HEK293 (cell line): ENCODE measurements around the gene PRKG1.

Source experiments
- CTCF ChIA-PET: fragments of 350-600 bp; formaldehyde crosslinking; extraction: SDS; loops from one replicate; lab custom pipeline; 2021; ENCODE audit warnings: antibody characterized with exemption; lab: Yijun Ruan, JAX
- POLR2A ChIA-PET: fragments of 300-600 bp; formaldehyde crosslinking; extraction: SDS; loops from one replicate; lab custom pipeline; 2020; ENCODE audit warnings: antibody characterized with exemption, inconsistent platforms; lab: Yijun Ruan, JAX
- H3K27ac ChIP-seq: fragments of 200-500 bp; sonication (Bioruptor generic); 2 replicates; pipeline ENCODE4 v1.5.1; 2014; ENCODE audit warnings: low read depth, low read length, control low read depth, inconsistent platforms; ENCODE audit errors: extremely low read depth
- H3K36me3 ChIP-seq, 2 experiments: fragments of 200-500 bp in 1 of 2; sonication (Bioruptor generic) in 1 of 2; 1 replicate in 1 of 2; 2 replicates in 1 of 2; pipeline ENCODE4 v1.5.1; 2014 to 2017; ENCODE audit warnings: inconsistent platforms in 2 of 2, low read length in 2 of 2; ENCODE audit not compliant: control insufficient read depth in 2 of 2, insufficient read depth in 1 of 2
- H3K4me1 ChIP-seq: fragments of 200-500 bp; sonication (Bioruptor generic); 2 replicates; pipeline ENCODE4 v1.5.1; 2014; ENCODE audit warnings: mild to moderate bottlenecking, low read length, inconsistent platforms; ENCODE audit not compliant: control insufficient read depth, insufficient read depth
- H3K4me3 ChIP-seq: 2 replicates; pipeline ENCODE4 v1.5.1; 2011; ENCODE audit warnings: low read depth, mild to moderate bottlenecking, control low read depth, low read length, moderate library complexity
- H3K9me3 ChIP-seq: fragments of 200-500 bp; sonication (Bioruptor generic); 2 replicates; pipeline ENCODE4 v1.5.1; 2014; ENCODE audit warnings: low read depth, low read length, inconsistent platforms; ENCODE audit not compliant: control insufficient read depth, insufficient read depth
- AEBP2 ChIP-seq: fragments of 450-650 bp; formaldehyde crosslinking; IDR thresholded peaks from 2 replicates; pipeline ENCODE4 v1.5.1; 2016; ENCODE audit warnings: missing biosample characterization, missing genetic modification characterization, borderline replicate concordance
- KLF10 ChIP-seq: fragments of 450-650 bp; IDR thresholded peaks from 2 replicates; pipeline ENCODE4 v1.5.1; 2018; ENCODE audit warnings: missing biosample characterization, mild to moderate bottlenecking, missing genetic modification characterization
- MEIS1 ChIP-seq: sonication (generic); formaldehyde crosslinking; IDR thresholded peaks from 2 replicates; pipeline ENCODE4 v1.8.1; 2022; ENCODE audit warnings: missing genetic modification reagents, mild to moderate bottlenecking, borderline replicate concordance
- REPIN1 ChIP-seq: fragments of 450-650 bp; formaldehyde crosslinking; IDR thresholded peaks from 2 replicates; pipeline ENCODE4 v1.5.1; 2017; ENCODE audit warnings: missing biosample characterization, missing genetic modification characterization, low read depth
- REST ChIP-seq: fragments of 450-650 bp; formaldehyde crosslinking; IDR thresholded peaks from 2 replicates; pipeline ENCODE4 v1.5.1; 2016; ENCODE audit warnings: missing biosample characterization, missing genetic modification characterization
- ZBTB21 ChIP-seq: fragments of 450-650 bp; formaldehyde crosslinking; IDR thresholded peaks from 2 replicates; pipeline ENCODE4 v1.5.1; 2017; ENCODE audit warnings: missing biosample characterization, missing genetic modification characterization
- ZBTB26 ChIP-seq: fragments of 450-650 bp; formaldehyde crosslinking; optimal IDR thresholded peaks from 2 replicates; pipeline ENCODE3; 2016; ENCODE audit warnings: missing biosample characterization, mild to moderate bottlenecking, missing genetic modification characterization
- ZBTB49 ChIP-seq: fragments of 450-650 bp; formaldehyde crosslinking; IDR thresholded peaks from 2 replicates; pipeline ENCODE4 v1.5.1; 2016; ENCODE audit warnings: missing biosample characterization, missing genetic modification characterization, low read depth
- ZNF114 ChIP-seq: fragments of 450-650 bp; formaldehyde crosslinking; IDR thresholded peaks from 2 replicates; pipeline ENCODE4 v1.5.0; 2017; ENCODE audit warnings: missing biosample characterization, missing genetic modification characterization
- ZNF121 ChIP-seq: fragments of 450-650 bp; formaldehyde crosslinking; IDR thresholded peaks from 2 replicates; pipeline ENCODE4 v1.5.1; 2016; ENCODE audit warnings: missing biosample characterization, missing genetic modification characterization
- ZNF26 ChIP-seq: fragments of 450-650 bp; formaldehyde crosslinking; IDR thresholded peaks from 2 replicates; pipeline ENCODE4 v1.5.1; 2016; ENCODE audit warnings: missing biosample characterization, missing genetic modification characterization
- ZNF366 ChIP-seq: fragments of 450-650 bp; formaldehyde crosslinking; conservative IDR thresholded peaks from 2 replicates; pipeline ENCODE4 v1.5.1; 2016; ENCODE audit warnings: missing biosample characterization, missing genetic modification characterization
- ZNF416 ChIP-seq: fragments of 450-650 bp; formaldehyde crosslinking; IDR thresholded peaks from 2 replicates; pipeline ENCODE4 v1.5.1; 2016; ENCODE audit warnings: missing biosample characterization, missing genetic modification characterization
- ZNF433 ChIP-seq: fragments of 450-650 bp; formaldehyde crosslinking; IDR thresholded peaks from 2 replicates; pipeline ENCODE4 v1.5.1; 2016; ENCODE audit warnings: missing biosample characterization, missing genetic modification characterization, low read depth
- ZNF488 ChIP-seq: fragments of 450-650 bp; formaldehyde crosslinking; IDR thresholded peaks from 2 replicates; pipeline ENCODE4 v1.5.1; 2016; ENCODE audit warnings: missing biosample characterization, missing genetic modification characterization
- ZNF510 ChIP-seq: fragments of 450-650 bp; formaldehyde crosslinking; IDR thresholded peaks from 2 replicates; pipeline ENCODE4 v1.5.1; 2018; ENCODE audit warnings: mild to moderate bottlenecking, missing genetic modification characterization, missing biosample characterization; ENCODE audit not compliant: insufficient replicate concordance
- ZNF513 ChIP-seq: fragments of 450-650 bp; IDR thresholded peaks from 2 replicates; pipeline ENCODE4 v1.5.1; 2018; ENCODE audit warnings: missing biosample characterization, missing genetic modification characterization
- ZNF529 ChIP-seq: fragments of 450-650 bp; formaldehyde crosslinking; IDR thresholded peaks from 2 replicates; pipeline ENCODE4 v1.5.1; 2017; ENCODE audit warnings: missing genetic modification characterization, missing biosample characterization; ENCODE audit not compliant: insufficient replicate concordance
- ZNF558 ChIP-seq: fragments of 450-650 bp; formaldehyde crosslinking; IDR thresholded peaks from 2 replicates; pipeline ENCODE4 v1.5.1; 2016; ENCODE audit warnings: missing biosample characterization, missing genetic modification characterization
- ZNF560 ChIP-seq: fragments of 450-650 bp; formaldehyde crosslinking; IDR thresholded peaks from 2 replicates; pipeline ENCODE4 v1.5.1; 2017; ENCODE audit warnings: missing biosample characterization, missing genetic modification characterization, borderline replicate concordance
- ZNF747 ChIP-seq: fragments of 450-650 bp; formaldehyde crosslinking; IDR thresholded peaks from 2 replicates; pipeline ENCODE4 v1.5.1; 2016; ENCODE audit warnings: missing biosample characterization, missing genetic modification characterization
- ZNF776 ChIP-seq: fragments of 450-650 bp; formaldehyde crosslinking; IDR thresholded peaks from 2 replicates; pipeline ENCODE4 v1.5.0; 2017; ENCODE audit warnings: missing biosample characterization, missing genetic modification characterization, borderline replicate concordance

The PRKG1 gene

GRCh38 chr10:51881213-51881612 lies 806.9 kb downstream of the PRKG1 start:
- ChIA-PET POLR2A (no interaction called here), CTCF (no interaction called here)
- H3K9me3 ChIP-seq = no peaks in the 10 kb centered on the region
- no peak overlapping the region for H3K4me3 ChIP-seq
- H3K27ac ChIP-seq = no peak overlapping the region
- no peaks in the 10 kb centered on the region for H3K36me3 ChIP-seq
- no peak for TF ChIP-seq ZNF776
- TF ChIP-seq ZBTB21 = no peak
- TF ChIP-seq ZNF529 = no peak
- no peak for TF ChIP-seq ZNF433 (tag by site-specific recombination)
- no peak for TF ChIP-seq ZBTB26 (tag by site-specific recombination)
- no peak for TF ChIP-seq ZNF747 (tag by site-specific recombination)
- TF ChIP-seq MEIS1 (CRISPR knock-in tag) = no peak
- no peak for TF ChIP-seq ZNF510 (tag by site-specific recombination)
- TF ChIP-seq KLF10 (tag by site-specific recombination) = no peak
- TF ChIP-seq ZNF488 (tag by site-specific recombination) = no peak
- TF ChIP-seq ZNF513 = no peak
- no peak for TF ChIP-seq ZNF114
- TF ChIP-seq AEBP2 = no peak
- TF ChIP-seq ZNF558 (tag by site-specific recombination) = no peak
- no peak for TF ChIP-seq ZNF121 (tag by site-specific recombination)
- TF ChIP-seq ZNF26 (tag by site-specific recombination) = no peak
- no peaks in the 10 kb centered on the region for H3K4me1 ChIP-seq

- ChIA-PET CTCF (interaction anchor here (0.5 to 0.6 kb wide), 2 partner anchors 118 to 290 kb away, joined by 3 to 5 read pairs; no protein-coding TSS in a partner anchor), POLR2A (no interaction called here)
Measured at GRCh38 chr10:51886438-51887068, 812.3 kb downstream of the PRKG1 start.

More at GRCh38 chr10:51886438-51887068, 812.3 kb downstream of the PRKG1 start:
- H3K4me3 ChIP-seq = no peak overlapping the region
- H3K4me1 ChIP-seq = no peaks in the 10 kb centered on the region
- TF ChIP-seq ZNF560 (tag by site-specific recombination) (no peak), REPIN1 (no peak), ZNF416 (tag by site-specific recombination) (no peak), ZBTB49 (tag by site-specific recombination) (no peak), KLF10 (tag by site-specific recombination) (no peak), ZNF366 (no peak), REST (tag by site-specific recombination) (no peak)
- H3K36me3 ChIP-seq = no peaks in the 10 kb centered on the region
- no peak overlapping the region for H3K27ac ChIP-seq
- no peaks in the 10 kb centered on the region for H3K9me3 ChIP-seq
